Stimulated activated naive CD8-positive, alpha-beta T cell treated with anti-CD3 and anti-CD28 coated beads, Interleukin-15, Interleukin-2, amounts not matched to agents 100 U/mL and 50 U/mL, for 24 hours (primary cell): Measurements from ENCODE around the gene AQP12A.
"Not testable (repeated sequence)": the region's sequence is repeated elsewhere in the genome, so short reads cannot be mapped to it uniquely, and the experiment has no call there.

ENCODE experiments used
- ATAC-seq: fragments of 150-1000 bp; cut with Tn5 transposase; one replicate; pipeline ENCODE4 v1.10.0; 2021
- DNase-seq: peaks from one replicate; pipeline ENCODE4 v3.0.0; 2021

Gene AQP12A, protein sequence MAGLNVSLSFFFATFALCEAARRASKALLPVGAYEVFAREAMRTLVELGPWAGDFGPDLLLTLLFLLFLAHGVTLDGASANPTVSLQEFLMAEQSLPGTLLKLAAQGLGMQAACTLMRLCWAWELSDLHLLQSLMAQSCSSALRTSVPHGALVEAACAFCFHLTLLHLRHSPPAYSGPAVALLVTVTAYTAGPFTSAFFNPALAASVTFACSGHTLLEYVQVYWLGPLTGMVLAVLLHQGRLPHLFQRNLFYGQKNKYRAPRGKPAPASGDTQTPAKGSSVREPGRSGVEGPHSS

DNA sequence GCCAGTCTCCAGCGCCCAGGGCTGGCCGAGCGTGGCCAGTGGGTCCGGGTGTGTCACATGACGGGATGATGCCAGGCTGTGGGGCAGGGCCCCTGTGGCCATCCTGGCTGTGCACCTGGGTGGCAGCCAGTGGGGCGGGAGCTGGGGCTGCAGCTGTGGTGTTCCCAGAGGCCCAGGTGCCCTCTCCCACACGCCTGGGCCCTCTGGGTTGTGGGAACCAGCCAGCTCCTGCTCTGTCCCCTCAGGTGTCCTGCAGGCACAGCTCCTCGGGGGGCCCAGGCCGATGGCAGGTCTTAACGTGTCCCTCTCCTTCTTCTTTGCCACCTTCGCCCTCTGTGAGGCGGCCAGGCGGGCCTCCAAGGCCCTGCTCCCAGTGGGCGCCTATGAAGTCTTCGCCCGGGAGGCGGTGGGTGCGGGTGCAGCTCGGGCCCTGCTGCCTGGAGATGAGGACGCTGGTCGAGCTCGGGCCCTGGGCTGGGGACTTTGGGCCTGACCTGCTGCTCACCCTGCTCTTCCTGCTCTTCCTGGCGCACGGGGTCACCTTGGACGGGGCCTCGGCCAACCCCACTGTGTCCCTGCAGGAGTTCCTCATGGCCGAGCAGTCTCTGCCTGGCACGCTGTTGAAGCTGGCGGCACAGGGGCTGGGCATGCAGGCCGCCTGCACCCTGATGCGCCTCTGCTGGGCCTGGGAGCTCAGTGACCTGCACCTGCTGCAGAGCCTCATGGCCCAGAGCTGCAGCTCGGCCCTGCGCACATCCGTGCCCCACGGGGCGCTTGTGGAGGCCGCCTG lies at the start of gene AQP12A:
Gene AQP12A, plus strand, starts transcription at position 236 of the 790 bp plus-strand sequence. Its CDS starts 48 bp downstream, at position 284.
- ATAC-seq, DNase-seq: not testable (repeated sequence)

DNA sequence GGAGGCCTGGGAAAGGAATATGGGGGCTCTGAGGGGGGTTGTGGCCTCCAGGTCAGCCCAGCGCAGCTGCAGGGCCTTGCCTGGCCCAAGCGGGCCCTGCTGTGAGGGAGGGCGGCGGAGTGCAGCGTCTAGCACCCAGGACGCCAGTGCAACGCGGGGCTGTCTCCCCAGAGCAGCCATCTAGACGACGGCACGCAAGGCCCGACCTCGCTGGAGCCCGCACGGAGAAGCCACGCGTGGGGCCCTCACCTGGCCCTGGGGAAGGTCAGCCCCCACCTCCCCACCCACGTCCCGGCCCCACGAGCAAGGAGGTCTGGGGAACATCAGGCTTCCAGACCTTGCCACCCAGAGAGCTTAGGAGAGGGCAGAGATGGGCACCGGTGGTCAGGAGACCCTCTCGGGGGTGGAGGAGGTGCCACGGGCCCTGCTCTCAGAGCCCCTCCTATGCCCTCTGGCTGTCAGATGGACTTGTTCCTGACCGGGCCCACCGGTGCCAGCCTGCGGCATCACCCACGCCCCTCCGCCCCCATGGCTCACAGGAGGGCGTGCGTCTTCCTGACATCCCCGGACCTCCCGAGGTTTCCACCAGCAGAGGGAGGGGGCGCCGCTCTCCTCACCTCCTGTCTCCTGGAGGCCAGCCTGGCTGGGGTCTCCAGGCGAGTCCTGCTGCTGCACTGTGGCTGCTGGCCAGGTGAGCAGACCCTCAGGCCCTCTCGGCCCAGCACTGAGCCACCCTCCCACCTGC lies 49.4 kb upstream of the AQP12A start:
- no peak for DNase-seq
- ATAC-seq: peak; percentile 11

DNA sequence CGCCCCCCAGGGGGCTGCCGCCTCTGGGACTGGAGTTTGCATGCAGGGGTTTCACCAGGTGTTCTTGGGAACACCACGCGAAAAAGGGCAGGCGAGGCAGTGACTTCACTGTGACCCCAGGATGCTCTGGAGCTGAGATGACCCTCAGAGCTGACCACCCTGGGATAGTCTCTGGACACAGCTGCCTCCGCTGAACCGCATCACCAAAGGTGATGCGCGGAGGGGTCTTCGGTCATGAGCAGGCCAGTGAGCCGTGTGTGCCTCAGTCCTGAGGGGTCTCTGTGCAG lies 48.9 kb upstream of the AQP12A start:
- ATAC-seq (no peak), DNase-seq (no peak)

DNA sequence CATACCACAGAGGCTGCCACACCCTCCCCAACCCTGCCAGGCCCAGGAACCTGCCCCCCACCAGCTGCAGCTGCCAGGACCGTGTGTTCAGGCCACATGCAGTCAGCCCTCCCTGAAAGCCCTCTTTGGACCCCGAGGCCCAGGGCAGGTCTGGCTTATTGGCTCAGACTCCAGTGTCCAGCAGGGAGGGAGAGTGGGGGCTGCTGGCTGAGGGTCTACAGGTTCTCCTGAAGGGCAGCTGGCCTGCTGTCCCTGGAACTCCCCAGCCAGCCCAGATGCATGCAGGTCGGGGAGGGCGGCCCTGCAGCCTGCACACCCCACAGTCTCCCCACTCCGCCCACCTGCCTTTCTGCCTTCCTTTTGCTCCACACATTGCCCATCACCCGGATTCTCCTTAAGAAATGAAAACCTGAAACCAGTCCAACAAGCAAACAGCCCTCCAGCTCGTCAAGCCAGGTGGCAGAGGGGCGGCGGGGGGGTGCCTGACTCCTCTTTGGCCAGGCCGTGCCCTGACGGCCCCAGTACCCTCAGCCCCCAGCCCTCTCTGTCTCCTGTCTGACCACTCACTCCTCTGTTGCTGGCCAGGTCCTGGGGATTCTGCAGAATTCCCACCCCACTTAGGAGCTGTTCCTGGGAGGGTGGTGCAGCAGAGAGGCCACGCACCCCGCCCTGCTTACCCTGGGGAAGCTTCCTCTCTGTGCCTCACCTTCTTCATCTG lies 48.4 kb upstream of the AQP12A start:
- ATAC-seq: no peak
- no peak for DNase-seq

DNA sequence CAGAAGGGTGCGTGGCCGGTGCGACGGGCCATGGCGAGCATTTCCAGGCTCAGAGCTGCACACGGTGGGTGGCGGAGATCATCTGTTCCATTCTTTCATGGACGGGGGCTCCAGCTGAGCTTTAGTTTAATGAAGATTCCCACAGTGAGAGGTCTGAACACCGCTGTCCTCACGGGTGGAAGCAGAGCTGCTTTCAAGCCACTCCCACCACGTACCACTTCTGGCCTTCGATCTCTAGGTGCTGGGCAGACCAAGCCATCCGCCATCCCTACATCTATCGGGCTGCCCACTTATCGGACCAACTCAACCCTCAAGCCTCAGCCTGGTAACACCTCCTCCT lies 47.9 kb upstream of the AQP12A start:
- no peak for ATAC-seq
- no peak for DNase-seq

DNA sequence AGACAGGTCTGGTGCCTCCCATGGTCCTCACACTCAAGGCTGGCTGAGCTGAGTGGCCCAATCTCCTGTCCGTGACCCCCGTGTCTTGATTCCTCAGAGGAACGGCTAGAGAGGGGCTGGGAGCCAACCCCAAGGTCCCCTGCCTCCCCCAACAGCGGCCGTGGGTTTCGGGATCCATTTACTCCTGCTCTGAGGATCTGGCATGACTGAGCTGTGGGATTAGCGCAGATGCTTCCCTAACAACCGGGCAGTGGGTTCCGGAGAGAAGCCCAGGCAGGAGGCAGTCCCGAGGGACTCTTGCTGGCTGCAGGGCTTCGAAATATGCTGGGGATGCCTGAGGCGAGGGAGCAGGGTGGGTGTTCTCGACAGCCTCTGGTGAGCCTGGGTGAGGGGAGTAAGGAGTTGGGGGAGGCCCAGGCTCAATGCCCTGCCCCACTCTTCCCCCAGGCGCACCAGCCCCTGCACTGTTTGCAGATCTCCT lies 47.5 kb upstream of the AQP12A start:
- ATAC-seq (no peak), DNase-seq (no peak)

DNA sequence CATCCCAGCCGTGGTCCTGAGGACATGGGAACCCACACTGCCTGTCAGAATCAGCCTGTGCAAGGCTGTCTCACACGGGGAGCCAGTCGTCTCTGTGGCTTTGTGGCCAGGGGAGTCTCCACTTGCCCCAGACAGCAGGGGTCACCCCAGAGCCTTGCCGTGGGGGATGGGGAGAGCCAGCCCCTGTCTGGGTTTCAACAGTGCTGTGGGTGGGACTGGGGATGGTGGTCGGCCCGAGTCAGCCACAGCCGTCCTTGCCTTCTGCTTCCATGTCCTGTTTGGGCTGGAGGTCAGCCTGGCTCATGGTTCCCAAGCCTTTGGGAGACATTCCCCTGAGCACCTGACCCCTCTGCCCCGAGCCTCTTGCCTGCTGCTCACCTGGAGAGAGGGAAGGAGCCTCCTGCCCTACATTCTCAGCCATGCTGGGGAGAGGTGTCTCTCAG lies 46.8 kb upstream of the AQP12A start:
- no peak for DNase-seq
- ATAC-seq: no peak

DNA sequence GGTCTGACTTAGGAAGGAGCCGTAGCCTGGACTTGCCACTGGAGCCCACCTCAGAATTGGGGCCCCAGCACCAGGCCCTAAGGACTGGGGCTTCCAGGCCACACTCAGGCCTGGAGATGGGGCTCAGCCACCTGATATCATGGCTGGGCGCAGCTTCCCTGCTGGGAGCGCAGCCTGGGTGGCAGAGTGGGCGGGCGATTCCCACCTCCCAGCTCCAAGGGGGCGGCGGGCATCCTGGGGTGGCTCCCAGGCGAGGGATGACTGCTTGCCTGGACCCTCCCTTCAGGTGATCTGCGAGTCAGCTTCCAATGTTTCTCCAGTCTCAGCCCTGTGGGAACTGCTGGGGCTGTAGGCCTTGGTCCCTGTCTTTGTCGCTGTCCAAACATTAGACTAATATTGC lies 46.3 kb upstream of the AQP12A start:
- DNase-seq: no peak
- no peak for ATAC-seq

DNA sequence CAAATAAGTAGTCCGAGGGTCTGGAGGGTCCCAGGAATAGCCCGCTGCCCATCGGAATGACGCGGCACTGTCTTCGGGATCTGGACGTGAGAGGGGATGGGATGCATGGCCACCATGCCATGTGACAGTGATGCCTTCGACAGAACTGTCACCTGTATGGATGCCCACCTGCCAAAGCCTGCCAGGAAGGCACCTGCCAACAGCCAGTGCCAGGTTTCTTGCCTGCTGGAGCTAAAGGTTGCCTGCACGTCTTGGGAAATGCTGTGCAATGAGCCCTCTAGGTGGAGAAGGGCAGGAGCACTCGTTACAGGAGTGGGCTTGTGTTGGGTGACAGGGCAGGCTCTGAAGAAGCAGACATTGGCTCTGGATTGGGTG lies 45.9 kb upstream of the AQP12A start:
- no peak for ATAC-seq

DNA sequence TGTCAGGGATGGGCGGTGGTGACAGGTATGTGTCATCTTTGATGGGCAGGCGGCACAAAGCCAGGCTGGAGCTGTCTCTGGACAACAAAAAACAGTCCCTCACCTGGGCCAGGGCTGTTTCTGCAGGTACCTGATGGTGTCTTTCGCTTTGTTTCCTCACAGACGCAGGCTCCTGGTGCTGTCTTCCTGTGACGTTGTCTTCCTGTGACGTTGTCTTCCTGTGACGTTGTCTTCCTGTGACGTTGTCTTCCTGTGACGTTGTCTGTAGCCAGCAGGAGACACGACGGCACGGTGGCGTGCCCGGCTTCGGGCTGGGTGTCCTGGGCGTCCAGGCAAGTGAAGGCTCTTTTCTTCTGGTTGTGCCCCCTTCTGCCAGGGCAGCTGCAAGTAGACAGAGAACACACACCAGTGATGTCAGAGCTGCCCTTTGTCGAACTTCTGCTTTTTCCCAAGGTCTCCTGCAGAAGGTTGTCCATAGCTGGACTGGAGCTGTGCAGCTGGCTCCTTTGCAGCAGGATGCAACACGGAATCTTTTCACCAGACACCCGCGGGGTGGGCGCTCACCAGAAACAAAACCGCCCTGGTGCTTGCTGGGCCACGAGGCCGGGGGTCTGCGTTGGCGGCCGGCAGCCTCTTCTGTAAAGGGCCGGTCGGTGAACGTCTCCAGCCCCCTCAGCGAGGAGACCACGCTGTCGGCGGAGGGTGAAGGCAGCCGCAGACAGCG lies 45.3 kb upstream of the AQP12A start:
- DNase-seq (no peak), ATAC-seq (no peak)

More for the DNA sequence above, 45.9 kb upstream of the AQP12A start:
- DNase-seq: no peak

DNA sequence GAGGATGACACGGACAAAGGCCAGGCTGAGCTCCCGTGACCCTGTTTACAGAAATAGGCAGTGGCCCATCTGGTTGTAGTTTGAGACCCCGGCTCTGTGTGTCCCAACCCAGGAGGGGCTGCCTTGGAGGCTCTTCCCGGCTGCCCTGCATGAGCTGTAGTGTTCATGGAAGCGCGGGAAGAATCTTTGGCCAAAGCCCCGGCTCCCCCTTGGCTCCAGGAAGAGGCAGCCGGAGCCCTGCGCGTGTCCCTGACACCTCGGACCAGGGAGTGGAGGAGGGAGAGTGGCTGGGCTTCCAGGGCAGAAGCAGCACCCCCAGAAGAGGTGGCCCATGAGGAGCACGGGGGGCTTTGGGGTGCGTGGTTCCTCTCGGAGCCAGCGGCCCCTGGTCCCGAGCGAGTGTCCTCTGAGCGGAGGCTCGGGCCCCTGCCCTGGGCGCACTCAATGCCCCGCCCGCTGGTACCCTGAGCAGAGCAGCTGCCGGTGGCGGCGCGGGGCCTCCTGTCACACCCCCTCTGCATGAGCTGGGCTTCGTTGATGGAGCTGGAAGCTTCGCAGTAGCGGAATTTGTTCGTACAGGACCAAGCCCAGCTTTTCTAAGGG lies 44.7 kb upstream of the AQP12A start:
- no peak for ATAC-seq

DNA sequence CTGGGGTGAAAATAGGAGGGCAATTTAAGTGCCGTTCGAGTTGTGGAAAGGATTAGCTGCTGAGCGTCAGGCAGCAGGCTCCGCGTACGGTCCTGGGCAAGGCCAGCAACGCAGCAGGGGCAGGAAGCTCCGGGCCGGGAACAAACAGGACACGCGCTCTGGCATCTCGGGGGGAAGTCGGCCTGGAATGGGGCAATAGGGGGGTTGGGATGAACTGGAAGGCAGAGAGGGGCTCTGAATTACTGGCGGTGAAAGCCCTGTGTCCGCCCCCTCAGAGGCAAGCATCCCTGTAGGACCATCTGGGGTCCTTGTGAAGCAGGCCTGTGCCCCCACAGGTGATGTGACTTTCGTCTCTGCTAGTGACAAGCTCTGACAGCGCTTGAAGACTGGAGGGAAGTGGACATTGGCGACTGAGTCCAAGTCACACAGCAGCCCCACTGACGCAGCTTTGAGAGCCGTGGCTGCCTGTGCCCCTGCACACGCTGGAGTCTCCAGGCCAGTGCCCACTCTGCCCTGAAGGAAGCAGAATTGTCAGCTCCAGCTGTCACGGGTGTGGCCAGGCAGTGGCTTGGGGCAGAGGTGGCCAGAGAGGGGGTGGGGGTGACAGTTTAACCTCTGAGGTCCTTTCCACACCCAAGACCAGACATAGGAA lies 44.0 kb upstream of the AQP12A start:
- no peak for DNase-seq
- no peak for ATAC-seq

More for the DNA sequence above, 44.7 kb upstream of the AQP12A start:
- no peak for DNase-seq

DNA sequence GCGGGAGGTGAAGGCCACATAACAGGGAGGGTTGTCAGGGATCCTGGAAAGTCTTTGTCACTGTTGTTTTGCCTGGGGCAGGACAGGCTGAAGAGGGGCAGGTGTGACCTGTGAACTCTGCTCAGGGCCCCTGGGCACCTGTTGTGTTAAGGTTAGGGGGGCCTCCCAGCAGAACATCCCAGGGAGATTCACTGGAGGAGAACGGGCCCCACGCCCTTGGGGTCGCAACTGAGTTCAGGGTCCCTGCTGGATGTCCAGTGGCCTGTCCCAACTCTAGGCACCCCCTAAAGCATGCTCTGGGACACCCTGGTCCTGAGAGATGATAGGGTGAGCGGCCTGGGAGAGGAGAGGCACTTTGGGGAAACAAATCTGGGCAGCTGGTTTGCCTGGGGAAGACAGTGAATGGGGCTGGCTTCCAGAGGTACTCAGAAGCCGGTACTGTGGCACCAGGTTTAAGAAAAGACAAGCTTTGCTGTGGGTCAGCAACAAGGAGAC lies 43.5 kb upstream of the AQP12A start:
- ATAC-seq (no peak), DNase-seq (no peak)

DNA sequence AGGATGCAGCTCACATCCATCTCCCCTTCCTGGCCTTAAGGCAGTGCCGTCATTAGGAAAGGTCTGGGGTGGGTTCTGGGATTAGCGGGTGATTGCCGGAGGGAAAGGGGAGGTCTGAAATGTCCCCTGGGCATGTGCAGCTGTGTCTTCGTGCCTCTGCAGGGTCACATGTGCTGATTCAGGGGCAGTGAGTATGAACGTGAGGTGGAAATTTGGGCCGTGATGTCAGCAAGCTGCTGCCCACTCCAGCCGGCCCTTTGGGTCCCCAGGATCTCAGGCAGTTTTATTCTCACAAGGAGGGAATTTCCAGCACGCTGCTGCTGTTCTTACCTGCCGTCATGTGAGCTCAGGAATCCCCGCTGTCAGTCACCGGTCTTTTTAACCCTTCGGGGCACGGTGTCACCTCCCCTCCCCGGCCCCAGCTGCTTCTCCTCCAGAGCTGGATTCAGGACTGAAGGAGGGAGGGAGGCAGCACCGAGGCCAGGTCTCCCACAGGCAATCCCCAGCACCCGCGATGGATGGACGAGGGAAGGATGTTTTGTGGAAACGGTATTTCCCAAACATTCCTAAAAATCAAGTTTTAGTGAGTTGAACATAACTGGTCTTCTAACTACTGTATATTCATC lies 42.9 kb upstream of the AQP12A start:
- no peak for DNase-seq
- ATAC-seq: no peak

DNA sequence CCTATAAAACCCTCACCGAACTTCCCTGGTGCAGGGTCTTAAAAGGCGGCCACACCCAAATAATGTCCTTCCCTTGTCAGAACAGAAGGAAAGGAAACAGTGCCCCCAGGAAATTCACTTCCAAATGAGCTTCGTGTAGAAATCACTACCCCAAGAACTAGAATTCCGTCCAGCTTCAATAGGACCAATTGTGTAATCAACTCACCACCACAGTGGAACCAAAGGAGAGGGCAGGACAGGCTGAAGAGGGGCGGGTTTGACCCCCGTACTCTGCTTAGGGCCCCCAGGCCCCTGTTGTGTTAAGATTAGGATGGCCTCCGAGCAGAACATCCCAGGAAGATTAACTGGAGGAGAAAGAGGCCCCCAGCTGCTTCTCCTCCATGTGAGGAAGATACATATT lies 42.3 kb upstream of the AQP12A start:
- DNase-seq: no peak
- no peak for ATAC-seq

DNA sequence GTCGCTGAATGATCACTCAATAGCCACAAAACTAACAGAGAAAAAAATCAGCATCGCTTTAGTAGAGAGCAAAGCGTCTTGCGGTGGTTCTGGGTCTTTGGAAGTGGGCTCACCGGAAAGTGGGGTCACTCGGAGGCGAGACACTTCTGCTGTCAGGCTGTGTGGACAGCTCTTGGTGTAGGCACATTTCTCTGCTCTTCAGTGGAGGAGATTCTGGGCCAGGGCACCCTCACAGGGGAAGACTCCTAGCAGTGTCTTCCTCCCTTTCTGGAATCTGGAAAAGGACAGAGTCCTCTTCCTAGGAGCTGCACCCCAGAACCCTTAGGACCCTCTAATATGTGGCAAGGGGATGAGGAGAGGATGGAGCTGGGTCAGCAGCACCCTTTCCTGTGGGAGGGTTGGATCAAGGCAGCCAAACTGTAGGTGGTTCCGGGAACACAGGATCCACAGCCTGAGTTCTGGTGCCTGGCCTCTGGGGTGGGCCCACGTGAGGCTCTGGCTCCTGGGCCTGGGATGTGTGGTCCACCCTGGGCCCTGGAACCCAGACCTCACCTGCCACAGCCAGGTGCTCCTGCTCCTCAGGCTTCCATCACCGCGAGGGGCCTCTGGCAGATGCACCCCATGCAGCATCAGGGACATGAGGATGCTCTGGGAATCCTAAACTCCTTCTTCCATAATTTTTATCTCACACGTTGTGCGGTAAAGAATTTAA lies 41.3 kb upstream of the AQP12A start:
- ATAC-seq: no peak
- DNase-seq: no peak

DNA sequence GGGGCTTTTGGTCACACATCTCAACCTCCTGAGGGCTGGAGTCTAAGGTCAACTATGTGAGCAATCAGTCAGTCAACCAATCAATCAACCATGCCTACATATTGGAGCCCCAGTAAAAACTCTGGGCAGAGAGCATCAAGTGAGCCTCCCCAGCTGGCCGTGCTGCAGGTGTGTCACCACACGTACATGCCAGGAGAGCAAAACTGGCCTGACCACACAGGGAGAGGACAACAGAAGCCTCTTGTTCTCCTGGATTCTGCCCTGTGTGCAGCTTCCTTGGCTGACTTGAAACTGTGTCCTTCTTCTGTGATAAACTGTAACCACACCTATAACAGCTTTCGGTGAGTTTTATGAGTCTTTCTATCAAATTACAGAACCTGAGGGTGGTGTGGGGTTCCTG lies 40.5 kb upstream of the AQP12A start:
- DNase-seq (no peak), ATAC-seq (no peak)

DNA sequence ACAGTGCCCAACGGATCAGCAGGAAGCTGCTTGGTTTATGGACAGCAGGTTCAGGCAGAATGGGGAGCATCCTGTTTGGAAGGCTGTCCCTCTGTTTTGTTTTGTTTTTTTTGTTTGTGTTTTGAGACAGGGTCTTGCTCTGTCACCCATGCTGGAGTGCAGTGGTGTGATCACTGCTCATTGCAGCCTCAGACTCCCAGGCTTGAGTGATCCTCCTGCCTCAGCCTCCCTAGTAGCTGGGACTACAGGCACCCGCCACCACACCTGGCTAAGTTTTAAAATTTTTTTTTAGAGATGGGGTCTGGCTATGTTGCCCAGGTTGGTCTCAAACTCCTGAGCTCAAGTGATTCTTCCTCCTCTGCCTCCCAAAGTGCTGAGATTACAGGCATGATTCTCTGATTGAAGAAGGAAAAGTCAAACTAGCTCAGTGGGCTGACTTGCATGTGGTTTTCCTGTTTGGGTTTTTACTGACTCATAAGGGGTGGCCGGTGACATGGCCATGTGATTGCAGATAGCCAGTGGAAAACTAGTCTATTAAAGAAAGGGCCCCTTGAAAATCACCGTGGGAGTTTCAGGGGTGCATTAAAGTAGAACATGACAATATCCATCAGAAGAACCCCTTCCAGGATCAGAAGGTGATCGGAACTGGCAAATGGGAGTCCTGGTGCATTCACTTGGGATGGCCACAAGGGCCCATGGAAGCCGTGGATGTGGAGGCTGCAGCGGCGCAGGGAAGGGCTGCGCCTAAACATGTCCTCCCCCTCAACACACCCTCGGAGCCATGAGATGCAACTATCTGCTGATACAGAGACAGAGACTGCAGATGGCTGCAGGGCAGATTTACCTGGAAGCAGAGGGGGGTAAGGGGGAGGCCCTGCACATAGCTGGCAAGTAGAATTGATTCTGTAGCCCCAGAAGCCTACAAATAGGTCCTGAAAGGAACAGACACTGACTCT lies 35.5 kb upstream of the AQP12A start:
- peak; percentile 81 for ATAC-seq
- DNase-seq: no peak
